ENCODE data around the gene STBD1. TPM values are rescaled to one million over a fixed set of nuclear protein-coding genes. Genes with fewer than 3 reads are reported as not detected.

The STBD1 gene
- total RNA-seq, 1 donor from 2014 or later = 9.4 TPM

DNA sequence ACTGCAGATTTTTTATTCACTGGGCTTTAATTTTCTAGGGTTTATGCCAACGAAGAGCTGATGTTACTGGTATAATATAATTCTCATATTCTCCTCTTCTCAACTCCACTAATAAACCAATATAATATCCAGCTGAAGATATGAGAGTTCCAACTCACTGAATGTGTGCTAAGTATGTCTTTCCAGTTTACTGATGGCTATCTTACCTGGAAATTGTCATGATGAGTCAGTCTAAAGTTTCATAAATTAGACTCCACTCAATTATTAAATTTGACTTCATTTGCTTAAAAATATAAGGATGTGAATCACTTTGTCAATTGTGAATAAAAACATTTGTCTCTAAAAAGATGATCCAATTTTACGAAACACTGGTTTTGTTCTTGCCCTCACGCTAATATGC, 28.4 kb downstream of the STBD1 start:
- intact Hi-C loops (cut with DNase I) = no loop called here
- TF ChIP-seq, protein P1, sequence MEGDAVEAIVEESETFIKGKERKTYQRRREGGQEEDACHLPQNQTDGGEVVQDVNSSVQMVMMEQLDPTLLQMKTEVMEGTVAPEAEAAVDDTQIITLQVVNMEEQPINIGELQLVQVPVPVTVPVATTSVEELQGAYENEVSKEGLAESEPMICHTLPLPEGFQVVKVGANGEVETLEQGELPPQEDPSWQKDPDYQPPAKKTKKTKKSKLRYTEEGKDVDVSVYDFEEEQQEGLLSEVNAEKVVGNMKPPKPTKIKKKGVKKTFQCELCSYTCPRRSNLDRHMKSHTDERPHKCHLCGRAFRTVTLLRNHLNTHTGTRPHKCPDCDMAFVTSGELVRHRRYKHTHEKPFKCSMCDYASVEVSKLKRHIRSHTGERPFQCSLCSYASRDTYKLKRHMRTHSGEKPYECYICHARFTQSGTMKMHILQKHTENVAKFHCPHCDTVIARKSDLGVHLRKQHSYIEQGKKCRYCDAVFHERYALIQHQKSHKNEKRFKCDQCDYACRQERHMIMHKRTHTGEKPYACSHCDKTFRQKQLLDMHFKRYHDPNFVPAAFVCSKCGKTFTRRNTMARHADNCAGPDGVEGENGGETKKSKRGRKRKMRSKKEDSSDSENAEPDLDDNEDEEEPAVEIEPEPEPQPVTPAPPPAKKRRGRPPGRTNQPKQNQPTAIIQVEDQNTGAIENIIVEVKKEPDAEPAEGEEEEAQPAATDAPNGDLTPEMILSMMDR (IDR thresholded peaks at IDR 0.05) = no peak
- H3K9me3 ChIP-seq = no peaks in the 10 kb centered on the region
- DNase-seq (no peak), ATAC-seq (no peak)
- H3K27me3 ChIP-seq = no peaks in the 10 kb centered on the region
- H3K4me3 ChIP-seq = no peak overlapping the region
- H3K36me3 ChIP-seq = no peaks in the 10 kb centered on the region
- H3K4me1 ChIP-seq = no peaks in the 10 kb centered on the region
- H3K27ac ChIP-seq = no peak overlapping the region

DNA sequence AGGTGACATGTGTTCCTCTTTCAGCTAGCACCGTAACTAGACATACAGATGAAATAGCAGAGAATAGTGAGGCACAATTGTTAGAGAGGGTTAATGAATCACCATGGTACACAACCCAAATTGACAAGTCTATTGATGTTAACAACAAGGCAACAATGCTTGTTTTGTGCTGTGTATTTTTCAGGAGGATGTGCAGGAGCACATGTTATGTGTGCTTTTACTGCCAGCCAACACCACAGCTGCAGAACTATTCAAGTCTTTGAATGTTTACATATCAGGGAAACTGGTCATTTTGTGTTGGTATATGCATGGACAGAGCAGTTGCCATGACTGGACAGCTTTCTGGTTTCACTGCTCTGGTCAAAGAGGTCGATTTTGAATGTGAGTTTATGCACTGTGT, 32.8 kb downstream of the STBD1 start:
- no peak overlapping the region for H3K4me3 ChIP-seq
- no peak for ATAC-seq
- no peaks in the 10 kb centered on the region for H3K27me3 ChIP-seq
- no peak for DNase-seq
- no peaks in the 10 kb centered on the region for H3K4me1 ChIP-seq
- H3K9me3 ChIP-seq = no peaks in the 10 kb centered on the region
- intact Hi-C loops (cut with DNase I) = no loop called here
- no peak overlapping the region for H3K27ac ChIP-seq
- no peaks in the 10 kb centered on the region for H3K36me3 ChIP-seq
- TF ChIP-seq, protein P1 (IDR thresholded peaks at IDR 0.05) = no peak

- TF ChIP-seq, protein P1 (IDR thresholded peaks at IDR 0.05) = no peak
- no peaks in the 10 kb centered on the region for H3K36me3 ChIP-seq
- H3K27ac ChIP-seq = no peak overlapping the region
- H3K9me3 ChIP-seq = no peaks in the 10 kb centered on the region
- intact Hi-C loops (cut with DNase I) = no loop called here
- DNase-seq = no peak
- no peak overlapping the region for H3K4me3 ChIP-seq
- H3K27me3 ChIP-seq = no peaks in the 10 kb centered on the region
- no peak for ATAC-seq
- H3K4me1 ChIP-seq = no peaks in the 10 kb centered on the region
Measured at GRCh38 chr4:76341063-76341462, 34.5 kb downstream of the STBD1 start.

DNA sequence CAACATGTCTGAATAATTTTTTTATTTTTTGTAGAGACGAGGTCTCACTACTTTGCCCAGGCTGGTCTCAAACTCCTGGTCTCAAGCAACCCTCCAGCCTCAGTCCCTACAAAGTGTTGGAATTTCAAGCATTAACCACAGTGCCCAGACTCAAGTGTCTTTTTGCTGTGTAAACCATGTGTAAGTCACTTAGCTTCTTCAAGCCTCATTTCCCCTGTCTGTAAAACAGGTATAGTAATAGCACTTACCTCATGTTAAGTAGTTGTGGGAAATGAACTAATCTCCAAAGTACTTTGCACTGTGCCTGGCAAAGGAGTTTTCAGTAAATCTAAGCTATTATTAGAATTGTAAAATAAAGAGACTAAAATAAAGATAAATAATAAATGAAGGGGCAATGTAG, 35.7 kb downstream of the STBD1 start:
- Histone ChIP-seq H3K4me1 (no peaks in the 10 kb centered on the region), H3K36me3 (no peaks in the 10 kb centered on the region), H3K27ac (no peak overlapping the region), H3K27me3 (no peaks in the 10 kb centered on the region), H3K9me3 (no peaks in the 10 kb centered on the region), H3K4me3 (no peak overlapping the region)
- DNase-seq = no peak
- ATAC-seq = peak; percentile 87
- intact Hi-C loops (cut with DNase I) = no loop called here
- TF ChIP-seq, protein P1 (IDR thresholded peaks at IDR 0.05) = no peak

GRCh38 chr4:76342803-76343202, 36.3 kb downstream of the STBD1 start:
- H3K27me3 ChIP-seq = no peaks in the 10 kb centered on the region
- no peaks in the 10 kb centered on the region for H3K4me1 ChIP-seq
- no peak overlapping the region for H3K27ac ChIP-seq
- H3K9me3 ChIP-seq = no peaks in the 10 kb centered on the region
- intact Hi-C loops (cut with DNase I) = no loop called here
- no peak for DNase-seq
- H3K4me3 ChIP-seq = no peak overlapping the region
- no peak for ATAC-seq
- TF ChIP-seq, protein P1 (IDR thresholded peaks at IDR 0.05) = no peak
- no peaks in the 10 kb centered on the region for H3K36me3 ChIP-seq
